ENCODE measurements around the gene BAZ2A. TPM values are rescaled to one million over a fixed set of nuclear protein-coding genes. Genes with fewer than 3 reads are reported as not detected.

BAZ2A gene
- total and polyA plus RNA-seq, 12 donors, result 21.9 to 115 (median 72.4) TPM

DNA sequence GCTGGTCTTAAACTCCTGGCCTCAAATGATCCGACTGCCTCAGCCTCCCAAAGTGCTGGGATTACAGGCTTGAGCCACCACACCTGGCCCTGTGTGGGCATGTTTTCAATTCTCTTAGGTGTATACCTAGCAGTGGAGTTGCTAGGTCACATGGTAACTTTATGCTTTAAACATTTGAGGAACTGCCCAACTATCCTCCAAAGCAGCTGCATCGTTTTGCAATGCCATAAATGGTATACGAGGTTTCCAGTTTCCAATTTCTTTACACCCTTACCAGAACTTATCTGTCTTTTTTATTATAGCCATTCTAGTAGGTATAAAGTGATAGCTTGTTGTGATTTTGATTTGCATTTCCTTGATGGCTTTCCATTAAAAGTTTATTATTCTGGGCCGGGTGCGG, 83.4 kb downstream of the BAZ2A start:
- H3K36me3 ChIP-seq (replicated peaks in 1 of 2), result no peaks in the 10 kb centered on the region
- H3K4me3 ChIP-seq, result no peak overlapping the region
- 79 to 93% (median 90%) methylated on average over 5 of the region's 5 CpGs for WGBS, 4 donors
- no peak for DNase-seq
- intact Hi-C loops (cut with DNase I), result no loop called here
- H3K9me3 ChIP-seq (replicated peaks in 1 of 3), result no peaks in the 10 kb centered on the region
- no peaks in the 10 kb centered on the region for H3K4me1 ChIP-seq (replicated peaks in 1 of 2)
- no peak overlapping the region for H3K27ac ChIP-seq
- no peak for TF ChIP-seq CTCF (IDR thresholded peaks at IDR 0.05)
- no peak for TF ChIP-seq POLR2A (IDR thresholded peaks at IDR 0.05)
- no peaks in the 10 kb centered on the region for H3K27me3 ChIP-seq

Small RNA genes within 50 kb of the gene (small RNA-seq; reads per million reads assigned to genes)
- gene RN7SL809P, result 0 reads per million in 2 donors
- 0 reads per million in 2 donors for gene RNU6-343P
- gene SNORD59A, result 37,374 to 42,817 reads per million in 2 donors

Other genes with a start within 250 kb of the BAZ2A start
- 1 to 10 TPM; 5.9 to 9.3 (median 7.3) TPM for gene TIMELESS, start 180.9 kb downstream of the BAZ2A start, total RNA-seq
- gene TIMELESS, start 180.9 kb downstream of the BAZ2A start, polyA plus RNA-seq, result 1 to 10 TPM; 4.6 to 5.6 (median 5.3) TPM
- 1 to 10 TPM in 1 of 9 donors, under 1 TPM in 3, not detected in 5; 0.32 to 1.6 (median 0.39) TPM for gene MIP, start 175.7 kb downstream of the BAZ2A start, total RNA-seq
- under 1 TPM; 0.08 to 0.24 (median 0.17) TPM for gene MIP, start 175.7 kb downstream of the BAZ2A start, polyA plus RNA-seq
- 1 to 10 TPM; 2.8 to 6.5 (median 5.3) TPM for gene SPRYD4, start 161.7 kb downstream of the BAZ2A start, total RNA-seq
- gene SPRYD4, start 161.7 kb downstream of the BAZ2A start, polyA plus RNA-seq, result 1 to 10 TPM; 2.5 to 5.6 (median 3.2) TPM
- gene GLS2, start 142.2 kb downstream of the BAZ2A start, total RNA-seq, result 1 to 10 TPM in 5 of 9 donors, under 1 TPM in 3, not detected in 1; 0.17 to 3.3 (median 1.1) TPM
- 1 to 10 TPM; 1.5 to 5.3 (median 1.6) TPM for gene GLS2, start 142.2 kb downstream of the BAZ2A start, polyA plus RNA-seq
- gene RBMS2, start 108.5 kb downstream of the BAZ2A start, total RNA-seq, result 10 to 100 TPM in 8 of 9 donors, 1 to 10 TPM in 1; 9.6 to 41.5 (median 24.0) TPM
- gene RBMS2, start 108.5 kb downstream of the BAZ2A start, polyA plus RNA-seq, result 10 to 100 TPM in 2 of 3 donors, 1 to 10 TPM in 1; 7.6 to 20.9 (median 11.3) TPM
- gene ATP5F1B, start 15.7 kb upstream of the BAZ2A start, total RNA-seq, result 1,000 to 10,000 TPM in 1 of 9 donors, 100 to 1,000 TPM in 8; 512 to 1,073 (median 830) TPM
- gene ATP5F1B, start 15.7 kb upstream of the BAZ2A start, polyA plus RNA-seq, result 1,000 to 10,000 TPM in 1 of 3 donors, 100 to 1,000 TPM in 2; 306 to 1,296 (median 573) TPM
- 100 to 1,000 TPM in 5 of 9 donors, 10 to 100 TPM in 4; 47.3 to 171 (median 106) TPM for gene PTGES3, start 58.0 kb upstream of the BAZ2A start, total RNA-seq
- gene PTGES3, start 58.0 kb upstream of the BAZ2A start, polyA plus RNA-seq, result 100 to 1,000 TPM in 1 of 3 donors, 10 to 100 TPM in 2; 49.1 to 296 (median 68.1) TPM
- 1,000 to 10,000 TPM in 5 of 9 donors, 100 to 1,000 TPM in 4; 757 to 1,597 (median 1,185) TPM for gene NACA, start 95.0 kb upstream of the BAZ2A start, total RNA-seq
- gene NACA, start 95.0 kb upstream of the BAZ2A start, polyA plus RNA-seq, result 1,000 to 10,000 TPM; 1,445 to 1,809 (median 1,599) TPM
- 1 to 10 TPM in 7 of 9 donors, under 1 TPM in 2; 0.78 to 9.1 (median 4.7) TPM for gene PRIM1, start 122.0 kb upstream of the BAZ2A start, total RNA-seq
- 1 to 10 TPM; 1.3 to 7.2 (median 2.8) TPM for gene PRIM1, start 122.0 kb upstream of the BAZ2A start, polyA plus RNA-seq
- 1 to 10 TPM in 8 of 9 donors, not detected in 1; 1.1 to 7.2 (median 2.2) TPM for gene HSD17B6, start 133.0 kb upstream of the BAZ2A start, total RNA-seq
- gene HSD17B6, start 133.0 kb upstream of the BAZ2A start, polyA plus RNA-seq, result 1 to 10 TPM in 2 of 3 donors, under 1 TPM in 1; 0.37 to 5.3 (median 2.5) TPM